PC-3 (cell line): Measurements from ENCODE around the gene CPT1A. TPM values are rescaled to one million over a fixed set of nuclear protein-coding genes. Genes with fewer than 3 reads are reported as not detected.

ENCODE experiments used
- ATAC-seq: fragments of 200-7000 bp; cut with Tn5 transposase; 2 replicates; pipeline ENCODE4 v1.9.1; 2020; ENCODE audit warnings: mild to moderate bottlenecking, moderate library complexity
- BruUV-seq: library from RNA; stranded (reverse); fragments of 400-500 nt; replicated peaks from 2 replicates; lab custom pipeline; 2021; lab: Mats Ljungman, UMichigan
- CTCF ChIA-PET: fragments of 300-600 bp; sonication (Branson Sonifier 250); formaldehyde crosslinking; loops from one replicate; lab custom pipeline; 2022; ENCODE audit warnings: antibody characterized with exemption; lab: Charles Lee
- POLR2A ChIA-PET: fragments of 300-600 bp; sonication (Branson Sonifier 250); formaldehyde crosslinking; loops from one replicate; lab custom pipeline; 2022; ENCODE audit warnings: antibody characterized with exemption; ENCODE audit not compliant: unreplicated experiment; lab: Charles Lee
- DNase-seq: peaks from one replicate; pipeline ENCODE4 v3.0.0-alpha.2; 2015
- H2AFZ ChIP-seq: fragments of 300-600 bp; sonication (generic); 2 replicates; pipeline ENCODE4 v1.6.0; 2016; ENCODE audit warnings: antibody characterized with exemption, low read length
- H3F3A ChIP-seq: fragments of 300-600 bp; sonication (generic); one replicate; pipeline ENCODE4 v1.6.0; 2017; ENCODE audit warnings: antibody characterized with exemption, low read length, control low read depth, mild to moderate bottlenecking; ENCODE audit not compliant: unreplicated experiment
- H3K27ac ChIP-seq: fragments of 300-600 bp; sonication (generic); 2 replicates; pipeline ENCODE4 v1.5.1; 2016; ENCODE audit warnings: mild to moderate bottlenecking, low read length
- H3K27me3 ChIP-seq: fragments of 300-600 bp; sonication (generic); 2 replicates; pipeline ENCODE4 v1.6.1; 2016; ENCODE audit warnings: low read length, mixed read lengths
- H3K36me3 ChIP-seq: fragments of 300-600 bp; sonication (generic); 2 replicates; pipeline ENCODE4 v1.6.1; 2016; ENCODE audit warnings: low read depth, mixed run types, low read length, mixed read lengths
- H3K4me1 ChIP-seq: fragments of 300-600 bp; sonication (generic); 2 replicates; pipeline ENCODE4 v1.5.1; 2016; ENCODE audit warnings: low read length; ENCODE audit not compliant: insufficient read depth
- H3K4me2 ChIP-seq: fragments of 300-600 bp; sonication (generic); 2 replicates; pipeline ENCODE4 v1.6.0; 2016; ENCODE audit warnings: low read length
- H3K4me3 ChIP-seq: fragments of 300-600 bp; sonication (generic); 2 replicates; pipeline ENCODE4 v1.5.1; 2016; ENCODE audit warnings: mild to moderate bottlenecking, low read length, mixed read lengths
- H3K79me2 ChIP-seq: fragments of 300-600 bp; sonication (generic); 2 replicates; pipeline ENCODE4 v1.6.1; 2017; ENCODE audit warnings: low read length, mixed read lengths
- H3K9ac ChIP-seq: fragments of 300-600 bp; sonication (generic); 2 replicates; pipeline ENCODE4 v1.6.0; 2016; ENCODE audit warnings: mild to moderate bottlenecking, low read length
- H3K9me2 ChIP-seq: fragments of 300-600 bp; sonication (generic); replicated peaks from 2 replicates; pipeline ENCODE4 v1.6.1; 2016; ENCODE audit warnings: mixed run types, low read length, mixed read lengths
- H3K9me3 ChIP-seq: fragments of 300-600 bp; sonication (generic); 2 replicates; pipeline ENCODE4 v1.6.1; 2016; ENCODE audit warnings: low read length, mixed read lengths
- H4K20me1 ChIP-seq: fragments of 300-600 bp; sonication (generic); 2 replicates; pipeline ENCODE4 v1.6.1; 2016; ENCODE audit warnings: low read length, mixed read lengths
- EZH2 ChIP-seq: fragments of 300-600 bp; sonication (generic); IDR thresholded peaks from one replicate; pipeline ENCODE4 v1.6.1; 2017; ENCODE audit warnings: antibody characterized with exemption, mild to moderate bottlenecking, low read length; ENCODE audit not compliant: unreplicated experiment
- EZH2phosphoT487 ChIP-seq: fragments of 300-600 bp; sonication (generic); IDR thresholded peaks from 2 replicates; pipeline ENCODE4 v1.6.1; 2018; ENCODE audit warnings: mild to moderate bottlenecking, antibody characterized with exemption, low read length, borderline replicate concordance
- intact Hi-C: fragments of 100-400 bp; cut with micrococcal nuclease; formaldehyde crosslinking; loops from 2 replicates; pipeline ENCODE4 v1.9.0; 2023
- total RNA-seq: library from RNA; depleted of rRNA; stranded (reverse); fragments of >200 nt; gene quantifications from 2 replicates; pipeline ENCODE4 v1.2.3, GENCODE V29; 2014
- TF ChIP-seq, protein P1 (sequence below): fragments of 300-600 bp; sonication (generic); conservative IDR thresholded peaks from 2 replicates; pipeline ENCODE4 v1.5.1; 2017; ENCODE audit warnings: antibody characterized with exemption, low read depth, mild to moderate bottlenecking, low read length

CPT1A gene
- total RNA-seq, 1 experiment from 2014 or later = 38.1 TPM

GRCh38 chr11:68727783-68728182 is 113.9 kb downstream of the CPT1A start:
- no peak for TF ChIP-seq EZH2phosphoT487
- no peak for TF ChIP-seq EZH2
- TF ChIP-seq, protein P1, sequence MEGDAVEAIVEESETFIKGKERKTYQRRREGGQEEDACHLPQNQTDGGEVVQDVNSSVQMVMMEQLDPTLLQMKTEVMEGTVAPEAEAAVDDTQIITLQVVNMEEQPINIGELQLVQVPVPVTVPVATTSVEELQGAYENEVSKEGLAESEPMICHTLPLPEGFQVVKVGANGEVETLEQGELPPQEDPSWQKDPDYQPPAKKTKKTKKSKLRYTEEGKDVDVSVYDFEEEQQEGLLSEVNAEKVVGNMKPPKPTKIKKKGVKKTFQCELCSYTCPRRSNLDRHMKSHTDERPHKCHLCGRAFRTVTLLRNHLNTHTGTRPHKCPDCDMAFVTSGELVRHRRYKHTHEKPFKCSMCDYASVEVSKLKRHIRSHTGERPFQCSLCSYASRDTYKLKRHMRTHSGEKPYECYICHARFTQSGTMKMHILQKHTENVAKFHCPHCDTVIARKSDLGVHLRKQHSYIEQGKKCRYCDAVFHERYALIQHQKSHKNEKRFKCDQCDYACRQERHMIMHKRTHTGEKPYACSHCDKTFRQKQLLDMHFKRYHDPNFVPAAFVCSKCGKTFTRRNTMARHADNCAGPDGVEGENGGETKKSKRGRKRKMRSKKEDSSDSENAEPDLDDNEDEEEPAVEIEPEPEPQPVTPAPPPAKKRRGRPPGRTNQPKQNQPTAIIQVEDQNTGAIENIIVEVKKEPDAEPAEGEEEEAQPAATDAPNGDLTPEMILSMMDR = 0 out of 2 replicates have a peak, but pooled peaks have one; percentile 10

GRCh38 chr11:68724293-68724692 is 117.4 kb downstream of the CPT1A start:
- no TSS peak for BruUV-seq
- Histone ChIP-seq H3K9me3 (no peaks in the 10 kb centered on the region), H4K20me1 (no peaks in the 10 kb centered on the region), H3K27me3 (no peaks in the 10 kb centered on the region), H3K4me2 (no peak overlapping the region), H3K9ac (no peak overlapping the region), H3K4me3 (no peak overlapping the region), H3K4me1 (no peaks in the 10 kb centered on the region), H3K27ac (no peak overlapping the region), H2AFZ (no peak overlapping the region), H3K9me2 (no peaks in the 10 kb centered on the region), H3F3A (no peaks in the 10 kb centered on the region), H3K36me3 (no peaks in the 10 kb centered on the region), H3K79me2 (no peaks in the 10 kb centered on the region)
- ChIA-PET CTCF (no interaction called here), POLR2A (no interaction called here)
- TF ChIP-seq, protein P1 = no peak
- TF ChIP-seq EZH2 (no peak), EZH2phosphoT487 (no peak)
- DNase-seq = no peak
- ATAC-seq = no peak
- intact Hi-C loops = no loop called here

More at GRCh38 chr11:68727783-68728182, 113.9 kb downstream of the CPT1A start:
- Histone ChIP-seq H3K27ac (no peak overlapping the region), H3K4me2 (no peak overlapping the region), H3K79me2 (no peaks in the 10 kb centered on the region), H3K4me1 (no peaks in the 10 kb centered on the region), H3K9ac (no peak overlapping the region), H3K36me3 (no peaks in the 10 kb centered on the region), H4K20me1 (no peaks in the 10 kb centered on the region), H2AFZ (no peak overlapping the region), H3K9me2 (no peaks in the 10 kb centered on the region), H3K9me3 (no peaks in the 10 kb centered on the region), H3K4me3 (no peak overlapping the region), H3K27me3 (no peaks in the 10 kb centered on the region), H3F3A (no peaks in the 10 kb centered on the region)
- no peak for DNase-seq
- intact Hi-C loops = no loop called here
- ChIA-PET CTCF (no interaction called here), POLR2A (no interaction called here)
- no peak for ATAC-seq
- no TSS peak for BruUV-seq

GRCh38 chr11:68722143-68722542 is 119.6 kb downstream of the CPT1A start:
- no peaks in the 10 kb centered on the region for H3K36me3 ChIP-seq
- H3K9me3 ChIP-seq = no peaks in the 10 kb centered on the region
- H3K9me2 ChIP-seq = no peaks in the 10 kb centered on the region
- H3K9ac ChIP-seq = no peak overlapping the region
- no peak overlapping the region for H3K27ac ChIP-seq
- no peak overlapping the region for H3K4me2 ChIP-seq
- ChIA-PET CTCF (no interaction called here), POLR2A (no interaction called here)
- H3K27me3 ChIP-seq = no peaks in the 10 kb centered on the region; the same call in 1 of the 2 replicates
- H3K4me1 ChIP-seq = no peaks in the 10 kb centered on the region
- H3F3A ChIP-seq = no peaks in the 10 kb centered on the region
- no peak overlapping the region for H2AFZ ChIP-seq
- no peak for DNase-seq
- no TSS peak for BruUV-seq
- H3K4me3 ChIP-seq = no peak overlapping the region
- TF ChIP-seq EZH2phosphoT487 (no peak), EZH2 (no peak)
- TF ChIP-seq, protein P1 = no peak
- no peak for ATAC-seq
- H3K79me2 ChIP-seq = no peaks in the 10 kb centered on the region
- H4K20me1 ChIP-seq = no peaks in the 10 kb centered on the region
- intact Hi-C loops = no loop called here
